HepG2 (cell line): ENCODE measurements around the gene RALB. TPM values are rescaled to one million over a fixed set of nuclear protein-coding genes. Genes with fewer than 3 reads are reported as not detected.
A peak's percentile ranks its signal among the peaks of the same experiment; 100 is the strongest.

Experiments
- ATAC-seq: fragments of 200-7000 bp; cut with Tn5 transposase; 3 replicates; pipeline ENCODE4 v1.9.1; 2020; ENCODE audit warnings: mild to moderate bottlenecking, moderate library complexity
- BruUV-seq: library from RNA; stranded (reverse); fragments of 400-500 nt; replicated peaks from 2 replicates; lab custom pipeline; 2021; lab: Mats Ljungman, UMichigan
- CTCF ChIA-PET: fragments of 300-600 bp; formaldehyde crosslinking; extraction: SDS; loops from one replicate; lab custom pipeline; 2021; ENCODE audit warnings: low total read pairs, inconsistent platforms, low intra/inter-chr PET ratio; lab: Yijun Ruan, JAX
- POLR2A ChIA-PET: fragments of 350-600 bp; sonication (Branson Sonifier 250); formaldehyde crosslinking; loops from one replicate; lab custom pipeline; 2020; ENCODE audit warnings: antibody characterized with exemption, inconsistent platforms; lab: Yijun Ruan, JAX
- DNase-seq: peaks from one replicate; pipeline ENCODE4 v3.0.0-alpha.2; 2015; ENCODE audit warnings: low spot score
- FAIRE-seq: peaks from 3 replicates; lab custom pipeline; 2011; peaks lifted over from hg19 to GRCh38; lab: Jason Lieb, UNC
- H2AFZ ChIP-seq: one replicate; pipeline ENCODE4 v1.6.1; 2011; ENCODE audit warnings: low read length, inconsistent platforms
- H3K27ac ChIP-seq: fragments of 300-600 bp; 3 replicates; pipeline ENCODE4 v1.8.0; 2011; ENCODE audit warnings: mixed run types, mild to moderate bottlenecking, mixed read lengths, low read length, inconsistent platforms; ENCODE audit not compliant: insufficient read depth; ENCODE audit errors: extremely low read length
- H3K27me3 ChIP-seq, 2 experiments: fragments of 200-600 bp in 1 of 2; 2 replicates in 1 of 2; 3 replicates in 1 of 2; pipeline versions ENCODE4 v1.6.0 to v1.8.0; 2011; ENCODE audit warnings: low read length in 2 of 2, mild to moderate bottlenecking in 2 of 2, moderate library complexity in 2 of 2, inconsistent platforms in 1 of 2; ENCODE audit not compliant: insufficient read depth in 2 of 2, control insufficient read depth in 1 of 2
- H3K36me3 ChIP-seq, 2 experiments: fragments of 200-600 bp in 1 of 2; replicated peaks in 1 of 2; 2 replicates in 1 of 2; 3 replicates in 1 of 2; pipeline versions ENCODE4 v1.5.1 to v1.8.0; 2011; ENCODE audit warnings: low read length in 2 of 2, inconsistent platforms in 1 of 2; ENCODE audit not compliant: insufficient read depth in 2 of 2, control insufficient read depth in 1 of 2
- H3K4me1 ChIP-seq: 2 replicates; pipeline ENCODE4 v1.5.1; 2012; ENCODE audit warnings: low read length, inconsistent platforms; ENCODE audit not compliant: insufficient read depth
- H3K4me2 ChIP-seq: 2 replicates; pipeline ENCODE4 v1.6.0; 2011; ENCODE audit warnings: low read depth, low read length, inconsistent platforms
- H3K4me3 ChIP-seq, 3 experiments: fragments of 200-600 bp in 1 of 3; sonication (generic), shearing (Covaris generic) in 1 of 3; replicated peaks in 1 of 3; 2 replicates each; pipeline ENCODE4 v1.5.1; 2011 to 2016; ENCODE audit warnings: low read length in 3 of 3, inconsistent platforms in 2 of 3, low read depth in 2 of 3, mild to moderate bottlenecking in 2 of 3, control low read depth in 1 of 3, mixed read lengths in 1 of 3; ENCODE audit not compliant: insufficient read depth in 1 of 3
- H3K79me2 ChIP-seq: one replicate; pipeline ENCODE4 v1.6.1; 2011; ENCODE audit warnings: low read length, inconsistent platforms; ENCODE audit not compliant: insufficient read depth
- H3K9ac ChIP-seq: 2 replicates; pipeline ENCODE4 v1.6.0; 2011; ENCODE audit warnings: mild to moderate bottlenecking, low read depth, low read length, inconsistent platforms; ENCODE audit not compliant: insufficient read depth
- H3K9me3 ChIP-seq: 2 replicates; pipeline ENCODE4 v1.5.1; 2012; ENCODE audit warnings: mild to moderate bottlenecking, low read length
- H4K20me1 ChIP-seq: 2 replicates; pipeline ENCODE4 v1.6.0; 2011; ENCODE audit warnings: inconsistent platforms, mild to moderate bottlenecking, low read length, moderate library complexity; ENCODE audit not compliant: insufficient read depth
- CBX2 ChIP-seq, 2 experiments: fragments of 200-600 bp in 1 of 2; sonication (generic); formaldehyde crosslinking in 1 of 2; IDR thresholded peaks; 2 replicates each; pipeline versions ENCODE4 v1.7.0 to v1.8.1; 2018 to 2022; ENCODE audit warnings: low read depth in 2 of 2, low read length in 1 of 2, mild to moderate bottlenecking in 1 of 2, missing genetic modification reagents in 1 of 2
- DMAP1 ChIP-seq: IDR thresholded peaks from 2 replicates; pipeline ENCODE4 v1.6.1; 2016
- KLF13 ChIP-seq: sonication (generic); formaldehyde crosslinking; IDR thresholded peaks from 2 replicates; pipeline ENCODE4 v1.4.0; 2020; ENCODE audit warnings: mild to moderate bottlenecking, missing genetic modification reagents
- MTF2 ChIP-seq: sonication (generic); formaldehyde crosslinking; IDR thresholded peaks from 2 replicates; pipeline ENCODE4 v1.5.0; 2020; ENCODE audit warnings: missing genetic modification reagents, borderline replicate concordance
- MXD4 ChIP-seq: IDR thresholded peaks from 2 replicates; pipeline ENCODE4 v1.6.1; 2016; ENCODE audit warnings: mild to moderate bottlenecking, missing biosample characterization, missing genetic modification reagents
- NCOA5 ChIP-seq: sonication (generic); formaldehyde crosslinking; IDR thresholded peaks from 2 replicates; pipeline ENCODE4 v1.4.0; 2020; ENCODE audit warnings: missing genetic modification reagents
- ZNF251 ChIP-seq: sonication (generic); formaldehyde crosslinking; IDR thresholded peaks from 2 replicates; pipeline ENCODE4 v1.9.0; 2021; ENCODE audit warnings: mild to moderate bottlenecking, missing genetic modification reagents
- ZNF543 ChIP-seq: sonication (generic); formaldehyde crosslinking; IDR thresholded peaks from 2 replicates; pipeline ENCODE4 v1.4.0; 2020; ENCODE audit warnings: mild to moderate bottlenecking, missing genetic modification reagents
- ZNF563 ChIP-seq: sonication (generic); formaldehyde crosslinking; IDR thresholded peaks from 2 replicates; pipeline ENCODE4 v1.8.0; 2022; ENCODE audit warnings: mild to moderate bottlenecking, moderate library complexity, missing genetic modification reagents
- ZNF644 ChIP-seq: IDR thresholded peaks from 2 replicates; pipeline ENCODE4 v1.6.1; 2016; ENCODE audit warnings: low read depth
- WGBS: methylation state at CpG from one replicate; pipeline ENCODE4 v1.1.6; 2017; ENCODE audit warnings: low lambda C conversion rate; 5-methylcytosine and 5-hydroxymethylcytosine counted together
- in situ Hi-C: cut with HindIII; loops from 2 replicates; pipeline ENCODE4 v1.10.0; 2017; ENCODE audit warnings: low pct_unique_long_range_greater_than_20kb; ENCODE audit not compliant: extremely low pct_ligation_motif_present
- intact Hi-C: fragments of 100-400 bp; cut with micrococcal nuclease; formaldehyde crosslinking; loops from one replicate; pipeline ENCODE4 v1.10.0; 2022; ENCODE audit not compliant: unreplicated experiment
- polyA plus RNA-seq, 8 experiments: library from polyadenylated mRNA; depleted of rRNA in 3 of 8; stranded (reverse) in 7 of 8; unstranded in 1 of 8; fragments of >200 nt; fragmentation: Illumina TruSeq in 4 of 8; extraction: Trizol in 4 of 8; gene quantifications; 2 replicates each; pipeline versions ENCODE4 v1.2.1 to v1.2.3, GENCODE V29; 2011 to 2016; ENCODE audit warnings: low read depth in 4 of 8, missing spikeins in 1 of 8, mixed read lengths in 1 of 8; ENCODE audit not compliant: insufficient read depth in 1 of 8
- total RNA-seq, 5 experiments: library from RNA; depleted of rRNA; stranded (reverse); fragments of >200 nt; fragmentation: Illumina TruSeq; extraction: Trizol; gene quantifications; 2 replicates each; pipeline ENCODE4 v1.2.3, GENCODE V29; 2016; ENCODE audit warnings: low read depth in 1 of 5
- TF ChIP-seq, protein P1 (sequence below): sonication (generic); formaldehyde crosslinking; IDR thresholded peaks from 2 replicates; pipeline ENCODE4 v1.5.0; 2020; ENCODE audit warnings: missing genetic modification reagents
- TF ChIP-seq, protein P2 (sequence below): sonication (generic); formaldehyde crosslinking; IDR thresholded peaks from 2 replicates; pipeline ENCODE4 v1.5.1; 2020; ENCODE audit warnings: mild to moderate bottlenecking, missing genetic modification reagents

RALB gene
- total and polyA plus RNA-seq, 2 of the 13 experiments (the other 11 are each of a cell fraction or from before 2014, with no cell fraction given), result 37.8 to 43.2 TPM

- WGBS, result 70% methylated on average over 6 of the region's 6 CpGs
- no peak overlapping the region for H3K4me2 ChIP-seq
- no peak overlapping the region for H3K4me3 ChIP-seq
- no TSS peak for BruUV-seq
- no peak overlapping the region for H3K9ac ChIP-seq
- peaks cover 22 to 38% of the 10 kb centered on the region in 2 experiments; a peak in 4 of 5 replicates for H3K27me3 ChIP-seq
- no peak overlapping the region for H3K27ac ChIP-seq
- H3K36me3 ChIP-seq, result no peaks in the 10 kb centered on the region
- CTCF ChIA-PET, result interaction anchor here (1.0 to 1.8 kb wide), 2 partner anchors 59 to 105 kb away, joined by 3 to 13 read pairs; partner anchors contain the start of gene RALB
- H2AFZ ChIP-seq, result no peak overlapping the region
- in situ Hi-C loops (loop anchor here (10.0 kb wide), 1 partner anchor 107 kb away; no protein-coding TSS in a partner anchor), intact Hi-C loops (loop anchor here (2.0 to 10.0 kb wide), 3 partner anchors 73 to 363 kb away; no protein-coding TSS in a partner anchor)
- ATAC-seq, result no peak
- no peak for FAIRE-seq
- H3K4me1 ChIP-seq, result peaks cover 20% of the 10 kb centered on the region
- H3K9me3 ChIP-seq, result no peaks in the 10 kb centered on the region
- H3K79me2 ChIP-seq, result no peaks in the 10 kb centered on the region
- TF ChIP-seq ZNF251 (no peak), CBX2 (IDR thresholded peaks at IDR 0.05; ENCODE audit: low read depth, low read length) (no peak), CBX2 (CRISPR knock-in tag; IDR thresholded peaks at IDR 0.05; ENCODE audit: low read depth) (no peak)
- TF ChIP-seq, protein P1, sequence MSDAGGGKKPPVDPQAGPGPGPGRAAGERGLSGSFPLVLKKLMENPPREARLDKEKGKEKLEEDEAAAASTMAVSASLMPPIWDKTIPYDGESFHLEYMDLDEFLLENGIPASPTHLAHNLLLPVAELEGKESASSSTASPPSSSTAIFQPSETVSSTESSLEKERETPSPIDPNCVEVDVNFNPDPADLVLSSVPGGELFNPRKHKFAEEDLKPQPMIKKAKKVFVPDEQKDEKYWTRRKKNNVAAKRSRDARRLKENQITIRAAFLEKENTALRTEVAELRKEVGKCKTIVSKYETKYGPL, result no peak
- H4K20me1 ChIP-seq, result no peaks in the 10 kb centered on the region
- no peak for DNase-seq
- POLR2A ChIA-PET, result no interaction called here
Observed at GRCh38 chr2:120312076-120312475, 59.4 kb downstream of the RALB start.

- FAIRE-seq (peak; percentile 84), ATAC-seq (peak; percentile 77), DNase-seq (peak; percentile 66)
- Histone ChIP-seq H3K36me3 (no peaks in the 10 kb centered on the region), H2AFZ (peak overlapping the region; percentile 60), H3K79me2 (no peaks in the 10 kb centered on the region), H3K27me3 (peaks cover 22 to 46% of the 10 kb centered on the region in 2 experiments; a peak in 4 of 5 replicates), H4K20me1 (no peaks in the 10 kb centered on the region), H3K4me2 (peak overlapping the region; percentile 95), H3K9me3 (no peaks in the 10 kb centered on the region), H3K4me1 (peaks cover 20% of the 10 kb centered on the region), H3K27ac (no peak overlapping the region), H3K9ac (peak overlapping the region; percentile 9; the same call in 1 of the 2 replicates), H3K4me3 (peak overlapping the region; percentile 55 to 70 (median 63))
- in situ Hi-C loops (loop anchor here (10.0 kb wide), 1 partner anchor 108 kb away; no protein-coding TSS in a partner anchor), intact Hi-C loops (loop anchor here (1.0 to 10.0 kb wide), 6 partner anchors 8 to 362 kb away; no protein-coding TSS in a partner anchor)
- ChIA-PET POLR2A (interaction anchor here (0.9 to 1.1 kb wide), 2 partner anchors 59 to 153 kb away, joined by 3 to 4 read pairs; no protein-coding TSS in a partner anchor), CTCF (interaction anchor here (1.0 to 2.0 kb wide), 5 partner anchors 60 to 367 kb away, joined by 3 to 15 read pairs (median 10); partner anchors contain the start of gene RALB)
- WGBS, result 4% methylated on average over 34 of the region's 38 CpGs
- no TSS peak for BruUV-seq
- TF ChIP-seq, protein P2, sequence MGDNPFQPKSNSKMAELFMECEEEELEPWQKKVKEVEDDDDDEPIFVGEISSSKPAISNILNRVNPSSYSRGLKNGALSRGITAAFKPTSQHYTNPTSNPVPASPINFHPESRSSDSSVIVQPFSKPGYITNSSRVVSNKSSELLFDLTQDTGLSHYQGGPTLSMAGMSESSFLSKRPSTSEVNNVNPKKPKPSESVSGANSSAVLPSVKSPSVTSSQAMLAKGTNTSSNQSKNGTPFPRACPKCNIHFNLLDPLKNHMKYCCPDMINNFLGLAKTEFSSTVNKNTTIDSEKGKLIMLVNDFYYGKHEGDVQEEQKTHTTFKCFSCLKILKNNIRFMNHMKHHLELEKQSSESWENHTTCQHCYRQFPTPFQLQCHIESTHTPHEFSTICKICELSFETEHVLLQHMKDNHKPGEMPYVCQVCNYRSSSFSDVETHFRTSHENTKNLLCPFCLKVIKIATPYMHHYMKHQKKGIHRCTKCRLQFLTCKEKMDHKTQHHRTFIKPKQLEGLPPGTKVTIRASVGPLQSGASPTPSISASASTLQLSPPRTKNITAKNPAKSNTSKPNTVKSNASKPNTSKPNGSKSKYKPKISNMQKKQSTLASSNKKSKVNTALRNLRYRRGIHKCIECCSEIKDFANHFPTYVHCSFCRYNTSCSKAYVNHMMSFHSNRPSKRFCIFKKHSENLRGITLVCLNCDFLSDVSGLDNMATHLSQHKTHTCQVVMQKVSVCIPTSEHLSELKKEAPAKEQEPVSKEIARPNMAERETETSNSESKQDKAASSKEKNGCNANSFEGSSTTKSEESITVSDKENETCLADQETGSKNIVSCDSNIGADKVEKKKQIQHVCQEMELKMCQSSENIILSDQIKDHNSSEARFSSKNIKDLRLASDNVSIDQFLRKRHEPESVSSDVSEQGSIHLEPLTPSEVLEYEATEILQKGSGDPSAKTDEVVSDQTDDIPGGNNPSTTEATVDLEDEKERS (CRISPR knock-in tag), result no peak; the same call in 1 of the 2 replicates
- TF ChIP-seq DMAP1 (CRISPR knock-in tag) (peak; percentile 73; the same call in 1 of the 2 replicates), KLF13 (CRISPR knock-in tag) (no peak), ZNF644 (CRISPR knock-in tag) (no peak), NCOA5 (CRISPR knock-in tag) (no peak), MXD4 (CRISPR knock-in tag) (peak; percentile 58; the same call in 1 of the 2 replicates), MTF2 (peak; percentile 56; the same call in 1 of the 2 replicates), ZNF563 (CRISPR knock-in tag) (no peak), ZNF543 (CRISPR knock-in tag) (0 out of 2 replicates have a peak, but pooled peaks have one; percentile 56)
Observed at GRCh38 chr2:120312860-120313694, 60.4 kb downstream of the RALB start.
